HG03469 (cell line): ENCODE data around the gene MARK2.
A peak's percentile ranks its signal among the peaks of the same experiment; 100 is the strongest.
"Not testable (repeated sequence)": the region's sequence is repeated elsewhere in the genome, so short reads cannot be mapped to it uniquely, and the experiment has no call there.

ENCODE experiments used
- ATAC-seq: cut with Tn5 transposase; IDR thresholded peaks from one replicate; pipeline ENCODE4 v1.9.1; 2021; ENCODE audit warnings: mild to moderate bottlenecking, moderate library complexity, moderate number of reproducible peaks; ENCODE audit not compliant: unreplicated experiment

Gene MARK2

GRCh38 chr11:63853476-63853875 lies 14.6 kb downstream of the MARK2 start:
- ATAC-seq: no peak

GRCh38 chr11:63854696-63855095 lies 15.8 kb downstream of the MARK2 start:
- ATAC-seq: no peak

- no peak for ATAC-seq
Observed at GRCh38 chr11:63855975-63856374, 17.1 kb downstream of the MARK2 start.

- no peak for ATAC-seq
Observed at GRCh38 chr11:63858628-63859550, 20.0 kb downstream of the MARK2 start.

GRCh38 chr11:63862923-63863322 lies 24.0 kb downstream of the MARK2 start:
- ATAC-seq: no peak

GRCh38 chr11:63863620-63864019 lies 24.7 kb downstream of the MARK2 start:
- ATAC-seq: not testable (repeated sequence)

GRCh38 chr11:63866211-63866610 lies 27.3 kb downstream of the MARK2 start:
- ATAC-seq: no peak

- no peak for ATAC-seq
Observed at GRCh38 chr11:63867511-63867910, 28.6 kb downstream of the MARK2 start.

GRCh38 chr11:63868399-63869064 lies 29.6 kb downstream of the MARK2 start:
- ATAC-seq: no peak

GRCh38 chr11:63869171-63869591 lies 30.3 kb downstream of the MARK2 start:
- ATAC-seq: no peak

- no peak for ATAC-seq
Observed at GRCh38 chr11:63869683-63870082, 30.8 kb downstream of the MARK2 start.

GRCh38 chr11:63870351-63871140 lies 31.6 kb downstream of the MARK2 start:
- no peak for ATAC-seq

- ATAC-seq: peak; percentile 72
Observed at GRCh38 chr11:63871962-63872799, 33.3 kb downstream of the MARK2 start.

- ATAC-seq: no peak
Observed at GRCh38 chr11:63872800-63873197, 33.9 kb downstream of the MARK2 start.

- ATAC-seq: no peak
Observed at GRCh38 chr11:63873311-63873710, 34.4 kb downstream of the MARK2 start.

- no peak for ATAC-seq
Observed at GRCh38 chr11:63874511-63874910, 35.6 kb downstream of the MARK2 start.

GRCh38 chr11:63875506-63876065 lies 36.7 kb downstream of the MARK2 start:
- no peak for ATAC-seq

GRCh38 chr11:63876616-63877015 lies 37.7 kb downstream of the MARK2 start:
- ATAC-seq: no peak

- ATAC-seq: no peak
Observed at GRCh38 chr11:63877658-63878241, 38.8 kb downstream of the MARK2 start.
